K562 treated with DMSO at 1 percent for 24 hours (cell line): ENCODE results near the gene USP38. TPM values are rescaled to one million over a fixed set of nuclear protein-coding genes. Genes with fewer than 3 reads are reported as not detected.

Source experiments
- total RNA-seq: library from RNA; unstranded; fragments of 300-600 nt; gene quantifications from 2 replicates; pipeline ENCODE4 v1.2.3, GENCODE V29; 2022; ENCODE audit warnings: low read depth; ENCODE audit not compliant: insufficient read depth

Gene USP38, protein sequence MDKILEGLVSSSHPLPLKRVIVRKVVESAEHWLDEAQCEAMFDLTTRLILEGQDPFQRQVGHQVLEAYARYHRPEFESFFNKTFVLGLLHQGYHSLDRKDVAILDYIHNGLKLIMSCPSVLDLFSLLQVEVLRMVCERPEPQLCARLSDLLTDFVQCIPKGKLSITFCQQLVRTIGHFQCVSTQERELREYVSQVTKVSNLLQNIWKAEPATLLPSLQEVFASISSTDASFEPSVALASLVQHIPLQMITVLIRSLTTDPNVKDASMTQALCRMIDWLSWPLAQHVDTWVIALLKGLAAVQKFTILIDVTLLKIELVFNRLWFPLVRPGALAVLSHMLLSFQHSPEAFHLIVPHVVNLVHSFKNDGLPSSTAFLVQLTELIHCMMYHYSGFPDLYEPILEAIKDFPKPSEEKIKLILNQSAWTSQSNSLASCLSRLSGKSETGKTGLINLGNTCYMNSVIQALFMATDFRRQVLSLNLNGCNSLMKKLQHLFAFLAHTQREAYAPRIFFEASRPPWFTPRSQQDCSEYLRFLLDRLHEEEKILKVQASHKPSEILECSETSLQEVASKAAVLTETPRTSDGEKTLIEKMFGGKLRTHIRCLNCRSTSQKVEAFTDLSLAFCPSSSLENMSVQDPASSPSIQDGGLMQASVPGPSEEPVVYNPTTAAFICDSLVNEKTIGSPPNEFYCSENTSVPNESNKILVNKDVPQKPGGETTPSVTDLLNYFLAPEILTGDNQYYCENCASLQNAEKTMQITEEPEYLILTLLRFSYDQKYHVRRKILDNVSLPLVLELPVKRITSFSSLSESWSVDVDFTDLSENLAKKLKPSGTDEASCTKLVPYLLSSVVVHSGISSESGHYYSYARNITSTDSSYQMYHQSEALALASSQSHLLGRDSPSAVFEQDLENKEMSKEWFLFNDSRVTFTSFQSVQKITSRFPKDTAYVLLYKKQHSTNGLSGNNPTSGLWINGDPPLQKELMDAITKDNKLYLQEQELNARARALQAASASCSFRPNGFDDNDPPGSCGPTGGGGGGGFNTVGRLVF
- total RNA-seq = 12.9 and 13.8 TPM in 2 replicates

DNA sequence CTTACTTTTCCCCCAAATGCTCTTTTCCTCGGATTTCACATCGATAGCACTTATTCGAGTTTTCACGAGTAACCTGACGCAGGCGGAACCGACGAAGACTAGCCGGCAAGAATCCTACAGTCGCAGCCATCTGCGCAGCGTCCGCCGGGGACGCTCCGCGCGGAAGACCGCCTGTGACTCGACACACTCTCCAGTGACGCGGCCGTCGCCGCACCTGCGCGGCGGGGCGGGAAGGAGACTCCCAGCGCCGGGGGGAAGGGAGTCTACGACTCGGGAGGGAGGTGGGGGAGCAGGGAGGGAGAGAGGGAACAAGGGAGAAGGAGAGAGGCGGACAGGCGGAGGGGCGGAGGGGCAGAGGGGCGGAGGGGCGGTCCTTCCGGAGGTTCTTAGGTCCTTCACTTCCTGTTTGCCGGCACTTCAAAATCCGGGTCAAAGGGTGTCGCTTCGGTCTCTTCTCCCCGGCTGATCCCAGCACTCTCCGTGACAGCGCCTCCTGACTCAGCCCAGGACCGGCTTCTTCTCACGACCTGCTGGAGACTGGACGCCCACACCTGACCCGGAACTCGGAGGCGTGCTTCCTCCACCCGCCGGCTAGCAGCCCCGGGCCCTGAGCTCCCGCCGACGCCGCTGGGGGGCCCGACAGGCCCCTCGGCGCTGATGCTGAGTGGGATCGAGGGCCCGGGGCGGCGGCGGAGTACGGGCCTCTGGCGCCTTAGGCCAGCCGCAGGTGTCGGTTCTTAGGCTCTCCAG lies at the start of gene USP38:
Gene USP38, plus strand, starts transcription at position 415 of the 750 bp plus-strand sequence. CDS start 534 bp downstream, outside the sequence.

Other genes starting within 250 kb of the USP38 start
- gene GAB1, start 152.0 kb downstream of the USP38 start, total RNA-seq = 2.6 and 3.7 TPM in 2 replicates